HepG2 (cell line): ENCODE measurements around the gene DNAAF3. TPM values are rescaled to one million over a fixed set of nuclear protein-coding genes. Genes with fewer than 3 reads are reported as not detected.
A peak's percentile ranks its signal among the peaks of the same experiment; 100 is the strongest.

Source experiments
- ATAC-seq: fragments of 200-7000 bp; cut with Tn5 transposase; 3 replicates; pipeline ENCODE4 v1.9.1; 2020; ENCODE audit warnings: mild to moderate bottlenecking, moderate library complexity
- BruUV-seq: library from RNA; stranded (reverse); fragments of 400-500 nt; replicated peaks from 2 replicates; lab custom pipeline; 2021; lab: Mats Ljungman, UMichigan
- CTCF ChIA-PET: fragments of 300-600 bp; formaldehyde crosslinking; extraction: SDS; loops from one replicate; lab custom pipeline; 2021; ENCODE audit warnings: low total read pairs, inconsistent platforms, low intra/inter-chr PET ratio; lab: Yijun Ruan, JAX
- POLR2A ChIA-PET: fragments of 350-600 bp; sonication (Branson Sonifier 250); formaldehyde crosslinking; loops from one replicate; lab custom pipeline; 2020; ENCODE audit warnings: antibody characterized with exemption, inconsistent platforms; lab: Yijun Ruan, JAX
- DNase-seq: peaks from one replicate; pipeline ENCODE4 v3.0.0-alpha.2; 2015; ENCODE audit warnings: low spot score
- FAIRE-seq: peaks from 3 replicates; lab custom pipeline; 2011; peaks lifted over from hg19 to GRCh38; lab: Jason Lieb, UNC
- H2AFZ ChIP-seq: one replicate; pipeline ENCODE4 v1.6.1; 2011; ENCODE audit warnings: low read length, inconsistent platforms
- H3K27ac ChIP-seq: fragments of 300-600 bp; 3 replicates; pipeline ENCODE4 v1.8.0; 2011; ENCODE audit warnings: mixed run types, mild to moderate bottlenecking, mixed read lengths, low read length, inconsistent platforms; ENCODE audit not compliant: insufficient read depth; ENCODE audit errors: extremely low read length
- H3K27me3 ChIP-seq, 2 experiments: fragments of 200-600 bp in 1 of 2; 2 replicates in 1 of 2; 3 replicates in 1 of 2; pipeline versions ENCODE4 v1.6.0 to v1.8.0; 2011; ENCODE audit warnings: low read length in 2 of 2, mild to moderate bottlenecking in 2 of 2, moderate library complexity in 2 of 2, inconsistent platforms in 1 of 2; ENCODE audit not compliant: insufficient read depth in 2 of 2, control insufficient read depth in 1 of 2
- H3K36me3 ChIP-seq, 2 experiments: fragments of 200-600 bp in 1 of 2; replicated peaks in 1 of 2; 2 replicates in 1 of 2; 3 replicates in 1 of 2; pipeline versions ENCODE4 v1.5.1 to v1.8.0; 2011; ENCODE audit warnings: low read length in 2 of 2, inconsistent platforms in 1 of 2; ENCODE audit not compliant: insufficient read depth in 2 of 2, control insufficient read depth in 1 of 2
- H3K4me1 ChIP-seq: 2 replicates; pipeline ENCODE4 v1.5.1; 2012; ENCODE audit warnings: low read length, inconsistent platforms; ENCODE audit not compliant: insufficient read depth
- H3K4me2 ChIP-seq: 2 replicates; pipeline ENCODE4 v1.6.0; 2011; ENCODE audit warnings: low read depth, low read length, inconsistent platforms
- H3K4me3 ChIP-seq, 3 experiments: fragments of 200-600 bp in 1 of 3; sonication (generic), shearing (Covaris generic) in 1 of 3; replicated peaks in 1 of 3; 2 replicates each; pipeline ENCODE4 v1.5.1; 2011 to 2016; ENCODE audit warnings: low read length in 3 of 3, inconsistent platforms in 2 of 3, low read depth in 2 of 3, mild to moderate bottlenecking in 2 of 3, control low read depth in 1 of 3, mixed read lengths in 1 of 3; ENCODE audit not compliant: insufficient read depth in 1 of 3
- H3K79me2 ChIP-seq: one replicate; pipeline ENCODE4 v1.6.1; 2011; ENCODE audit warnings: low read length, inconsistent platforms; ENCODE audit not compliant: insufficient read depth
- H3K9ac ChIP-seq: 2 replicates; pipeline ENCODE4 v1.6.0; 2011; ENCODE audit warnings: mild to moderate bottlenecking, low read depth, low read length, inconsistent platforms; ENCODE audit not compliant: insufficient read depth
- H3K9me3 ChIP-seq: 2 replicates; pipeline ENCODE4 v1.5.1; 2012; ENCODE audit warnings: mild to moderate bottlenecking, low read length
- H4K20me1 ChIP-seq: 2 replicates; pipeline ENCODE4 v1.6.0; 2011; ENCODE audit warnings: inconsistent platforms, mild to moderate bottlenecking, low read length, moderate library complexity; ENCODE audit not compliant: insufficient read depth
- ARHGAP35 ChIP-seq: sonication (generic); formaldehyde crosslinking; IDR thresholded peaks from 2 replicates; pipeline ENCODE4 v1.9.0; 2022; ENCODE audit warnings: mild to moderate bottlenecking, inconsistent platforms, moderate library complexity, missing genetic modification reagents, borderline replicate concordance
- BHLHE40 ChIP-seq: IDR thresholded peaks from 2 replicates; pipeline ENCODE4 v1.6.1; 2011; ENCODE audit warnings: low read length, improper control_type of control experiment
- CBX5 ChIP-seq: sonication (generic); formaldehyde crosslinking; IDR thresholded peaks from 2 replicates; pipeline ENCODE4 v1.4.0; 2020; ENCODE audit warnings: missing genetic modification reagents, borderline replicate concordance
- HOXA5 ChIP-seq: sonication (generic); formaldehyde crosslinking; IDR thresholded peaks from 2 replicates; pipeline ENCODE4 v1.4.0; 2020; ENCODE audit warnings: missing genetic modification reagents
- SALL1 ChIP-seq: sonication (generic); formaldehyde crosslinking; IDR thresholded peaks from 2 replicates; pipeline ENCODE4 v1.8.0; 2022; ENCODE audit warnings: mild to moderate bottlenecking, missing genetic modification reagents
- SMAD1 ChIP-seq: sonication (generic); formaldehyde crosslinking; IDR thresholded peaks from 2 replicates; pipeline ENCODE4 v1.4.0; 2020; ENCODE audit warnings: missing genetic modification reagents, low read depth, mild to moderate bottlenecking, borderline replicate concordance
- SP2 ChIP-seq: sonication (generic); formaldehyde crosslinking; IDR thresholded peaks from 2 replicates; pipeline ENCODE4 v1.5.1; 2020; ENCODE audit warnings: mild to moderate bottlenecking, missing genetic modification reagents
- ZBTB1 ChIP-seq: sonication (generic); formaldehyde crosslinking; IDR thresholded peaks from 2 replicates; pipeline ENCODE4 v1.4.0; 2020; ENCODE audit warnings: missing genetic modification reagents, borderline replicate concordance
- ZNF317 ChIP-seq: sonication (generic); formaldehyde crosslinking; IDR thresholded peaks from 2 replicates; pipeline ENCODE4 v1.5.0; 2020; ENCODE audit warnings: mild to moderate bottlenecking, missing genetic modification reagents
- ZNF343 ChIP-seq: sonication (generic); formaldehyde crosslinking; IDR thresholded peaks from 2 replicates; pipeline ENCODE4 v1.4.0; 2020; ENCODE audit warnings: mild to moderate bottlenecking, missing genetic modification reagents
- ZNF678 ChIP-seq: sonication (generic); formaldehyde crosslinking; IDR thresholded peaks from 2 replicates; pipeline ENCODE4 v1.4.0; 2020; ENCODE audit warnings: mild to moderate bottlenecking, missing genetic modification reagents
- ZNF709 ChIP-seq: sonication (generic); formaldehyde crosslinking; IDR thresholded peaks from 2 replicates; pipeline ENCODE4 v1.5.0; 2020; ENCODE audit warnings: mild to moderate bottlenecking, missing genetic modification reagents
- WGBS: methylation state at CpG from one replicate; pipeline ENCODE4 v1.1.6; 2017; ENCODE audit warnings: low lambda C conversion rate; 5-methylcytosine and 5-hydroxymethylcytosine counted together
- in situ Hi-C: cut with HindIII; loops from 2 replicates; pipeline ENCODE4 v1.10.0; 2017; ENCODE audit warnings: low pct_unique_long_range_greater_than_20kb; ENCODE audit not compliant: extremely low pct_ligation_motif_present
- intact Hi-C: fragments of 100-400 bp; cut with micrococcal nuclease; formaldehyde crosslinking; loops from one replicate; pipeline ENCODE4 v1.10.0; 2022; ENCODE audit not compliant: unreplicated experiment
- polyA plus RNA-seq, 8 experiments: library from polyadenylated mRNA; depleted of rRNA in 3 of 8; stranded (reverse) in 7 of 8; unstranded in 1 of 8; fragments of >200 nt; fragmentation: Illumina TruSeq in 4 of 8; extraction: Trizol in 4 of 8; gene quantifications; 2 replicates each; pipeline versions ENCODE4 v1.2.1 to v1.2.3, GENCODE V29; 2011 to 2016; ENCODE audit warnings: low read depth in 4 of 8, missing spikeins in 1 of 8, mixed read lengths in 1 of 8; ENCODE audit not compliant: insufficient read depth in 1 of 8
- total RNA-seq, 5 experiments: library from RNA; depleted of rRNA; stranded (reverse); fragments of >200 nt; fragmentation: Illumina TruSeq; extraction: Trizol; gene quantifications; 2 replicates each; pipeline ENCODE4 v1.2.3, GENCODE V29; 2016; ENCODE audit warnings: low read depth in 1 of 5
- TF ChIP-seq, protein P1 (sequence below): sonication (generic); formaldehyde crosslinking; IDR thresholded peaks from 2 replicates; pipeline ENCODE4 v1.9.0; 2021; ENCODE audit warnings: missing genetic modification reagents, mild to moderate bottlenecking, borderline replicate concordance
- TF ChIP-seq, protein P2 (sequence below): sonication (generic); formaldehyde crosslinking; IDR thresholded peaks from 2 replicates; pipeline ENCODE4 v1.5.0; 2020; ENCODE audit warnings: missing genetic modification reagents, mild to moderate bottlenecking, borderline replicate concordance
- TF ChIP-seq, protein P3 (sequence below): fragments of 450-650 bp; IDR thresholded peaks from 2 replicates; pipeline ENCODE4 v1.6.1; 2017
- TF ChIP-seq, protein P4 (sequence below): sonication (generic); formaldehyde crosslinking; IDR thresholded peaks from 2 replicates; pipeline ENCODE4 v1.5.0; 2020; ENCODE audit warnings: mild to moderate bottlenecking, missing genetic modification reagents, borderline replicate concordance

DNAAF3 gene
- total and polyA plus RNA-seq, 2 of the 13 experiments (the other 11 are each of a cell fraction or from before 2014, with no cell fraction given), result 0.30 to 0.40 TPM

DNA sequence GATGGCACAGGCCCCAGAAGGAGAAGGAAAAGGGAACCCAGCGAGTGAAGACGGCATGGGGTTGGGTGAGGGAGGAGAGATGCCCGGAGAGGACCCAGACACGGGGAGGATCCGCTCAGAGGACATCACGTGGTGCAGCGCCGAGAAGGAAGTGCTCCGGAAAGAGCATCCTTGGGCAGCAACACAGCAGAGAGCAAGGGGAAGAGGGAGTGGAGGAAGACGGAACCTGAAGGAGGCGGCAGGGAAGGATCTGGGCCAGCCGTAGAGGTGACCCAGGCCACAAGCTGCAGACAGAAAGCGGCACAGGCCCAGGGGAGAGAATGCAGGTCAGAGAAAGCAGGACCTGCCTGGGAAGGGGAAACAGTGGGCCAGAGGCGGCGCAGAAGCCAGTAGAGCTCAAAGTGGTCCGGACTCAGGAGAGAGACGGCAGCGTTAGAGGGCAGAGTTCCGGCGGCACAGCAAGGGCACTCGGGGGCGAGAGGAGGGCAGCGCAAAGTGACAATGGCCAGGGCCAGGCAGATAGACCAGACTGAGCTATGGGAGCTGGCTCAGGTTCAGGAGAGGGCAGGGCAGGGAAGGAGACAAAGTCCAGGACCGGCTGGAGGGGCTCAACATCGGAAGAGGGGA is 50.1 kb downstream of the DNAAF3 start:
- ChIA-PET POLR2A (interaction anchor here (0.7 to 1.2 kb wide), 2 partner anchors 93 to 291 kb away, joined by 3 read pairs; partner anchors contain the start of genes PTPRH and UBE2S), CTCF (no interaction called here)
- Histone ChIP-seq H3K4me1 (peaks cover 43% of the 10 kb centered on the region), H3K4me2 (peak overlapping the region; percentile 98), H3K9me3 (no peaks in the 10 kb centered on the region), H3K27me3 (no peaks in the 10 kb centered on the region), H4K20me1 (peaks cover 14% of the 10 kb centered on the region), H3K4me3 (peak overlapping the region; percentile 82 to 99 (median 86)), H3K27ac (peak overlapping the region; percentile 47), H3K79me2 (peaks cover 32% of the 10 kb centered on the region), H2AFZ (no peak overlapping the region), H3K9ac (peak overlapping the region; percentile 85), H3K36me3 (peaks cover 3 to 7% of the 10 kb centered on the region in 2 experiments; a peak in 2 of 5 replicates)
- intact Hi-C loops, result no loop called here
- BruUV-seq, result no TSS peak
- FAIRE-seq (no peak), DNase-seq (peak; percentile 9), ATAC-seq (peak; percentile 39)
- WGBS, result 5% methylated on average over 25 of the region's 25 CpGs
- in situ Hi-C loops, result no loop called here
- TF ChIP-seq ZNF678 (CRISPR knock-in tag), result no peak
- TF ChIP-seq SMAD1 (CRISPR knock-in tag), result no peak
- TF ChIP-seq BHLHE40, result no peak
- TF ChIP-seq ZNF709 (CRISPR knock-in tag), result no peak
- no peak for TF ChIP-seq ZBTB1 (CRISPR knock-in tag)
- 0 out of 2 replicates have a peak, but pooled peaks have one; percentile 34 for TF ChIP-seq ZNF343 (CRISPR knock-in tag)
- TF ChIP-seq, protein P1, sequence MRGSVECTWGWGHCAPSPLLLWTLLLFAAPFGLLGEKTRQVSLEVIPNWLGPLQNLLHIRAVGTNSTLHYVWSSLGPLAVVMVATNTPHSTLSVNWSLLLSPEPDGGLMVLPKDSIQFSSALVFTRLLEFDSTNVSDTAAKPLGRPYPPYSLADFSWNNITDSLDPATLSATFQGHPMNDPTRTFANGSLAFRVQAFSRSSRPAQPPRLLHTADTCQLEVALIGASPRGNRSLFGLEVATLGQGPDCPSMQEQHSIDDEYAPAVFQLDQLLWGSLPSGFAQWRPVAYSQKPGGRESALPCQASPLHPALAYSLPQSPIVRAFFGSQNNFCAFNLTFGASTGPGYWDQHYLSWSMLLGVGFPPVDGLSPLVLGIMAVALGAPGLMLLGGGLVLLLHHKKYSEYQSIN (CRISPR knock-in tag), result no peak
- TF ChIP-seq HOXA5 (CRISPR knock-in tag), result no peak
- TF ChIP-seq, protein P2, sequence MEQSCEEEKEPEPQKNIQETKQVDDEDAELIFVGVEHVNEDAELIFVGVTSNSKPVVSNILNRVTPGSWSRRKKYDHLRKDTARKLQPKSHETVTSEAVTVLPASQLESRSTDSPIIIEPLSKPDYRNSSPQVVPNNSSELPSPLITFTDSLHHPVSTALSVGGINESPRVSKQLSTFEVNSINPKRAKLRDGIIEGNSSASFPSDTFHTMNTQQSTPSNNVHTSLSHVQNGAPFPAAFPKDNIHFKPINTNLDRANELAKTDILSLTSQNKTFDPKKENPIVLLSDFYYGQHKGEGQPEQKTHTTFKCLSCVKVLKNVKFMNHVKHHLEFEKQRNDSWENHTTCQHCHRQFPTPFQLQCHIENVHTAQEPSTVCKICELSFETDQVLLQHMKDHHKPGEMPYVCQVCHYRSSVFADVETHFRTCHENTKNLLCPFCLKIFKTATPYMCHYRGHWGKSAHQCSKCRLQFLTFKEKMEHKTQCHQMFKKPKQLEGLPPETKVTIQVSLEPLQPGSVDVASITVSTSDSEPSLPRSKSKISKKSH (CRISPR knock-in tag), result no peak
- TF ChIP-seq ZNF317, result no peak
- TF ChIP-seq CBX5 (CRISPR knock-in tag), result no peak
- TF ChIP-seq, protein P3, sequence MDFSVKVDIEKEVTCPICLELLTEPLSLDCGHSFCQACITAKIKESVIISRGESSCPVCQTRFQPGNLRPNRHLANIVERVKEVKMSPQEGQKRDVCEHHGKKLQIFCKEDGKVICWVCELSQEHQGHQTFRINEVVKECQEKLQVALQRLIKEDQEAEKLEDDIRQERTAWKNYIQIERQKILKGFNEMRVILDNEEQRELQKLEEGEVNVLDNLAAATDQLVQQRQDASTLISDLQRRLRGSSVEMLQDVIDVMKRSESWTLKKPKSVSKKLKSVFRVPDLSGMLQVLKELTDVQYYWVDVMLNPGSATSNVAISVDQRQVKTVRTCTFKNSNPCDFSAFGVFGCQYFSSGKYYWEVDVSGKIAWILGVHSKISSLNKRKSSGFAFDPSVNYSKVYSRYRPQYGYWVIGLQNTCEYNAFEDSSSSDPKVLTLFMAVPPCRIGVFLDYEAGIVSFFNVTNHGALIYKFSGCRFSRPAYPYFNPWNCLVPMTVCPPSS, result no peak
- TF ChIP-seq SP2, result no peak
- no peak for TF ChIP-seq ARHGAP35 (CRISPR knock-in tag)
- TF ChIP-seq, protein P4, sequence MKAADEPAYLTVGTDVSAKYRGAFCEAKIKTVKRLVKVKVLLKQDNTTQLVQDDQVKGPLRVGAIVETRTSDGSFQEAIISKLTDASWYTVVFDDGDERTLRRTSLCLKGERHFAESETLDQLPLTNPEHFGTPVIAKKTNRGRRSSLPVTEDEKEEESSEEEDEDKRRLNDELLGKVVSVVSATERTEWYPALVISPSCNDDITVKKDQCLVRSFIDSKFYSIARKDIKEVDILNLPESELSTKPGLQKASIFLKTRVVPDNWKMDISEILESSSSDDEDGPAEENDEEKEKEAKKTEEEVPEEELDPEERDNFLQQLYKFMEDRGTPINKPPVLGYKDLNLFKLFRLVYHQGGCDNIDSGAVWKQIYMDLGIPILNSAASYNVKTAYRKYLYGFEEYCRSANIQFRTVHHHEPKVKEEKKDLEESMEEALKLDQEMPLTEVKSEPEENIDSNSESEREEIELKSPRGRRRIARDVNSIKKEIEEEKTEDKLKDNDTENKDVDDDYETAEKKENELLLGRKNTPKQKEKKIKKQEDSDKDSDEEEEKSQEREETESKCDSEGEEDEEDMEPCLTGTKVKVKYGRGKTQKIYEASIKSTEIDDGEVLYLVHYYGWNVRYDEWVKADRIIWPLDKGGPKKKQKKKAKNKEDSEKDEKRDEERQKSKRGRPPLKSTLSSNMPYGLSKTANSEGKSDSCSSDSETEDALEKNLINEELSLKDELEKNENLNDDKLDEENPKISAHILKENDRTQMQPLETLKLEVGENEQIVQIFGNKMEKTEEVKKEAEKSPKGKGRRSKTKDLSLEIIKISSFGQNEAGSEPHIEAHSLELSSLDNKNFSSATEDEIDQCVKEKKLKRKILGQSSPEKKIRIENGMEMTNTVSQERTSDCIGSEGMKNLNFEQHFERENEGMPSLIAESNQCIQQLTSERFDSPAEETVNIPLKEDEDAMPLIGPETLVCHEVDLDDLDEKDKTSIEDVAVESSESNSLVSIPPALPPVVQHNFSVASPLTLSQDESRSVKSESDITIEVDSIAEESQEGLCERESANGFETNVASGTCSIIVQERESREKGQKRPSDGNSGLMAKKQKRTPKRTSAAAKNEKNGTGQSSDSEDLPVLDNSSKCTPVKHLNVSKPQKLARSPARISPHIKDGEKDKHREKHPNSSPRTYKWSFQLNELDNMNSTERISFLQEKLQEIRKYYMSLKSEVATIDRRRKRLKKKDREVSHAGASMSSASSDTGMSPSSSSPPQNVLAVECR (CRISPR knock-in tag), result peak; percentile 58; the same call in 1 of the 2 replicates
- 0 out of 2 replicates have a peak, but pooled peaks have one; percentile 1 for TF ChIP-seq SALL1
